ENCODE measurements around the gene PSMG4.

- no peak for TF ChIP-seq CTCF (IDR thresholded peaks at IDR 0.05; ENCODE audit: extremely low read depth in 1 of 2, insufficient read depth in 1 of 2, low read depth in 1 of 2, low read length in 2 of 2)
- TF ChIP-seq POLR2AphosphoS5 (IDR thresholded peaks at IDR 0.05; ENCODE audit: insufficient read depth, low read depth, low read length), result no peak
- no peak for TF ChIP-seq JUN (IDR thresholded peaks at IDR 0.05; ENCODE audit: borderline replicate concordance, insufficient read depth, insufficient read length, low read depth)
- no peak for TF ChIP-seq POLR2A (IDR thresholded peaks at IDR 0.05; ENCODE audit: low read depth, low read length)
- no peak for TF ChIP-seq EZH2 (IDR thresholded peaks at IDR 0.05; ENCODE audit: borderline replicate concordance, low read depth, low read length, severe bottlenecking)
- TF ChIP-seq MYC (IDR thresholded peaks at IDR 0.05; ENCODE audit: low read depth, low read length), result no peak
- TF ChIP-seq, protein P1, sequence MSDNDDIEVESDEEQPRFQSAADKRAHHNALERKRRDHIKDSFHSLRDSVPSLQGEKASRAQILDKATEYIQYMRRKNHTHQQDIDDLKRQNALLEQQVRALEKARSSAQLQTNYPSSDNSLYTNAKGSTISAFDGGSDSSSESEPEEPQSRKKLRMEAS (IDR thresholded peaks at IDR 0.05; ENCODE audit: insufficient read depth, insufficient read length), result no peak
- no peak for TF ChIP-seq FOS (IDR thresholded peaks at IDR 0.05; ENCODE audit: borderline replicate concordance, insufficient read depth, low read length)
- no peak for TF ChIP-seq GATA2 (IDR thresholded peaks at IDR 0.05; ENCODE audit: insufficient read depth, insufficient read length, low read depth, low read length)
These were observed 57.1 kb downstream of the PSMG4 start for GRCh38 chr6:3315841-3316240.
